Measurements from ENCODE around the gene RGS11.

RGS11 gene

GRCh38 chr16:291539-291938 is 15.8 kb upstream of the RGS11 start:
- TF ChIP-seq SIN3A (IDR thresholded peaks at IDR 0.05; ENCODE audit: borderline replicate concordance, insufficient read depth, low read length) (no peak), TAF1 (IDR thresholded peaks at IDR 0.05; ENCODE audit: borderline replicate concordance, insufficient read depth, low read length) (no peak), REST (IDR thresholded peaks at IDR 0.05; ENCODE audit: insufficient read depth in 1 of 2, low read depth in 2 of 2, low read length in 2 of 2) (no peak), POLR2AphosphoS5 (IDR thresholded peaks at IDR 0.05; ENCODE audit: low read depth, low read length) (no peak), FOXP2 (optimal IDR thresholded peaks at IDR 0.05; ENCODE audit: borderline replicate concordance, extremely low read depth, extremely low read length, insufficient read depth) (no peak)

GRCh38 chr16:290681-291405 is 15.1 kb upstream of the RGS11 start:
- no peak for TF ChIP-seq FOXP2 (optimal IDR thresholded peaks at IDR 0.05; ENCODE audit: borderline replicate concordance, extremely low read depth, extremely low read length, insufficient read depth)
- no peak for TF ChIP-seq TAF1 (IDR thresholded peaks at IDR 0.05; ENCODE audit: borderline replicate concordance, insufficient read depth, low read length)
- no peak for TF ChIP-seq SIN3A (IDR thresholded peaks at IDR 0.05; ENCODE audit: borderline replicate concordance, insufficient read depth, low read length)
- no peak for TF ChIP-seq POLR2AphosphoS5 (IDR thresholded peaks at IDR 0.05; ENCODE audit: low read depth, low read length)
- TF ChIP-seq REST (IDR thresholded peaks at IDR 0.05; ENCODE audit: insufficient read depth in 1 of 2, low read depth in 2 of 2, low read length in 2 of 2) = no peak

GRCh38 chr16:290015-290680 is 14.4 kb upstream of the RGS11 start:
- TF ChIP-seq POLR2AphosphoS5 (IDR thresholded peaks at IDR 0.05; ENCODE audit: low read depth, low read length) (no peak), TAF1 (IDR thresholded peaks at IDR 0.05; ENCODE audit: borderline replicate concordance, insufficient read depth, low read length) (no peak), SIN3A (IDR thresholded peaks at IDR 0.05; ENCODE audit: borderline replicate concordance, insufficient read depth, low read length) (no peak), REST (IDR thresholded peaks at IDR 0.05; ENCODE audit: insufficient read depth in 1 of 2, low read depth in 2 of 2, low read length in 2 of 2) (no peak), FOXP2 (optimal IDR thresholded peaks at IDR 0.05; ENCODE audit: borderline replicate concordance, extremely low read depth, extremely low read length, insufficient read depth) (no peak)

- no peak for TF ChIP-seq SIN3A (IDR thresholded peaks at IDR 0.05; ENCODE audit: borderline replicate concordance, insufficient read depth, low read length)
- TF ChIP-seq FOXP2 (optimal IDR thresholded peaks at IDR 0.05; ENCODE audit: borderline replicate concordance, extremely low read depth, extremely low read length, insufficient read depth) = no peak
- no peak for TF ChIP-seq POLR2AphosphoS5 (IDR thresholded peaks at IDR 0.05; ENCODE audit: low read depth, low read length)
- no peak for TF ChIP-seq TAF1 (IDR thresholded peaks at IDR 0.05; ENCODE audit: borderline replicate concordance, insufficient read depth, low read length)
- no peak for TF ChIP-seq REST (IDR thresholded peaks at IDR 0.05; ENCODE audit: insufficient read depth in 1 of 2, low read depth in 2 of 2, low read length in 2 of 2)
These were observed 13.8 kb upstream of the RGS11 start for GRCh38 chr16:289395-289997.

All from PFSK-1 (cell line).